Testis (tissue), 3 donors: ENCODE data around the gene NEK11. TPM values are rescaled to one million over a fixed set of nuclear protein-coding genes. Genes with fewer than 3 reads are reported as not detected.

Source experiments
- DNase-seq: peaks from one replicate; pipeline ENCODE4 v3.0.0-alpha.2; 2019
- H3K27ac ChIP-seq, 2 donors: fragments of 200-600 bp; sonication (generic); one replicate each; pipeline ENCODE4 v1.5.1; 2019
- H3K27me3 ChIP-seq: fragments of 200-600 bp; sonication (generic); one replicate; pipeline ENCODE4 v1.5.1; 2019
- H3K36me3 ChIP-seq: fragments of 200-600 bp; sonication (generic); one replicate; pipeline ENCODE4 v1.5.1; 2017; ENCODE audit warnings: low read depth; ENCODE audit errors: missing control alignments
- H3K4me1 ChIP-seq: fragments of 200-600 bp; sonication (generic); one replicate; pipeline ENCODE4 v1.5.1; 2019
- H3K4me3 ChIP-seq, 2 donors: fragments of 200-600 bp; sonication (generic); one replicate each; pipeline ENCODE4 v1.5.1; 2017 to 2019
- H3K9me3 ChIP-seq: fragments of 200-600 bp; sonication (generic); one replicate; pipeline ENCODE4 v1.5.1; 2017
- POLR2A ChIP-seq: fragments of 450-650 bp; IDR thresholded peaks from one replicate; pipeline ENCODE4 v1.6.1; 2017; ENCODE audit warnings: antibody characterized with exemption, mild to moderate bottlenecking, moderate library complexity
- WGBS, 2 donors: methylation state at CpG; one replicate each; pipeline ENCODE4 v1.1.5; 2018; 5-methylcytosine and 5-hydroxymethylcytosine counted together
- intact Hi-C: fragments of 100-400 bp; cut with DNase I; formaldehyde crosslinking; loops from one replicate; pipeline ENCODE4 v1.15.1; 2023; ENCODE audit warnings: low total_unique reads
- polyA plus RNA-seq: library from polyadenylated mRNA; stranded (reverse); fragments of 350-450 nt; fragmentation: Illumina TruSeq; extraction: RNeasy Lipid Tissue Mini Kit (QIAGEN cat#74804); gene quantifications from one replicate; pipeline ENCODE4 v1.2.3, GENCODE V29; 2014; ENCODE audit warnings: low read depth, low replicate concordance; ENCODE audit not compliant: insufficient read depth
- total RNA-seq, 2 donors: library from RNA; depleted of rRNA; stranded (reverse); fragments of >200 nt; gene quantifications; one replicate each; pipeline ENCODE4 v1.2.3, GENCODE V29; 2016
- TF ChIP-seq, protein P1 (sequence below), 3 experiments: fragments of 450-650 bp in 2 of 3; fragments of 200-600 bp in 1 of 3; sonication (generic) in 1 of 3; IDR thresholded peaks; one replicate each; pipeline ENCODE4 v1.5.1; 2016 to 2019; ENCODE audit warnings: antibody characterized with exemption in 3 of 3, mild to moderate bottlenecking in 2 of 3, moderate library complexity in 1 of 3

The NEK11 gene
- total and polyA plus RNA-seq, 3 donors from 2014 or later, result 22.4 to 40.9 (median 35.9) TPM

DNA sequence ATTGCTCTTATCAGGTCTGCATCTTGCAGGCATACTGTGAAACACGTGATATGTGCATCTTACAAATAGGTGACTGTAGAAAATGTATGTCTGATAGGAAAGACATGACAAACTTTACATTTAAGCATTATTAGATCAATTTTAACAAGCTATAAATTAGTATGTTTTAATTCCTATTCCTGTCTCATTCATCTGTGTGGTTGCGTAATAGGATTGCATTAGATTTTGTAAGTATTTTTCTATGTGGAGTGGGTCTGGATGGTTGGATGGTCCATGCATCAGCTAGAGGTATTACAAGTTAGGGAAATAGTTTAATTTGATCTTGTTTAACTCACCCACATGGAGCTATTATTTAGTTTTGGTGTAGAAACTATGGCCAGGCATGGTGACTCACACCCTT is 18.9 kb upstream of the NEK11 start:
- intact Hi-C loops, result no loop called here
- 95 to 98% methylated on average over 2 of the region's 2 CpGs for WGBS, 2 donors
- Histone ChIP-seq H3K9me3 (no peaks in the 10 kb centered on the region), H3K27me3 (no peaks in the 10 kb centered on the region), H3K4me3 (no peak overlapping the region), H3K27ac (no peak overlapping the region), H3K4me1 (no peaks in the 10 kb centered on the region), H3K36me3 (no peaks in the 10 kb centered on the region)
- TF ChIP-seq, protein P1, sequence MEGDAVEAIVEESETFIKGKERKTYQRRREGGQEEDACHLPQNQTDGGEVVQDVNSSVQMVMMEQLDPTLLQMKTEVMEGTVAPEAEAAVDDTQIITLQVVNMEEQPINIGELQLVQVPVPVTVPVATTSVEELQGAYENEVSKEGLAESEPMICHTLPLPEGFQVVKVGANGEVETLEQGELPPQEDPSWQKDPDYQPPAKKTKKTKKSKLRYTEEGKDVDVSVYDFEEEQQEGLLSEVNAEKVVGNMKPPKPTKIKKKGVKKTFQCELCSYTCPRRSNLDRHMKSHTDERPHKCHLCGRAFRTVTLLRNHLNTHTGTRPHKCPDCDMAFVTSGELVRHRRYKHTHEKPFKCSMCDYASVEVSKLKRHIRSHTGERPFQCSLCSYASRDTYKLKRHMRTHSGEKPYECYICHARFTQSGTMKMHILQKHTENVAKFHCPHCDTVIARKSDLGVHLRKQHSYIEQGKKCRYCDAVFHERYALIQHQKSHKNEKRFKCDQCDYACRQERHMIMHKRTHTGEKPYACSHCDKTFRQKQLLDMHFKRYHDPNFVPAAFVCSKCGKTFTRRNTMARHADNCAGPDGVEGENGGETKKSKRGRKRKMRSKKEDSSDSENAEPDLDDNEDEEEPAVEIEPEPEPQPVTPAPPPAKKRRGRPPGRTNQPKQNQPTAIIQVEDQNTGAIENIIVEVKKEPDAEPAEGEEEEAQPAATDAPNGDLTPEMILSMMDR (IDR thresholded peaks at IDR 0.05), result no peak
- TF ChIP-seq POLR2A, result no peak
- DNase-seq, result no peak

DNA sequence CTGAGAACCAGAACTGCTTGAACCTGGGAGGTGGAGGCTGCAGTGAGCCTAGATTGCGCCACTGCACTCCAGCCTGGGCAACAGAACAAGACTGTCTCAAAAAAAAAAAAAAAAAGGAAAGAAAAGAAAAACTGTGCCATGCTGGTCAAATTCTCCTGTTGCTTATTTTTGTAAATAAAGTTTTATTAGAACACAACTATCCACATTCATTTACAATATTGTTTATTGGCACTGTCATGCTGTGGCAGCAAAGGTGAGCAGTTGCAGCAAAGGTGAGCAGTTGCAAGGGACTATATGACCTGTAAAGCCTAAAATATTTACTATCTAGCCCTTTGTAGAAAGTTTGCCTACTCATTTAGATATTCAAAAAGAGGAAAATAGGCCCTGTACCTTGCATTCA is 18.4 kb upstream of the NEK11 start:
- Histone ChIP-seq H3K4me1 (no peaks in the 10 kb centered on the region), H3K4me3 (no peak overlapping the region), H3K27me3 (no peaks in the 10 kb centered on the region), H3K36me3 (no peaks in the 10 kb centered on the region), H3K9me3 (no peaks in the 10 kb centered on the region), H3K27ac (no peak overlapping the region)
- 100% methylated on average over 1 of the region's 1 CpG for WGBS, 2 donors
- intact Hi-C loops, result no loop called here
- no peak for DNase-seq
- no peak for TF ChIP-seq POLR2A
- TF ChIP-seq, protein P1 (IDR thresholded peaks at IDR 0.05), result no peak

DNA sequence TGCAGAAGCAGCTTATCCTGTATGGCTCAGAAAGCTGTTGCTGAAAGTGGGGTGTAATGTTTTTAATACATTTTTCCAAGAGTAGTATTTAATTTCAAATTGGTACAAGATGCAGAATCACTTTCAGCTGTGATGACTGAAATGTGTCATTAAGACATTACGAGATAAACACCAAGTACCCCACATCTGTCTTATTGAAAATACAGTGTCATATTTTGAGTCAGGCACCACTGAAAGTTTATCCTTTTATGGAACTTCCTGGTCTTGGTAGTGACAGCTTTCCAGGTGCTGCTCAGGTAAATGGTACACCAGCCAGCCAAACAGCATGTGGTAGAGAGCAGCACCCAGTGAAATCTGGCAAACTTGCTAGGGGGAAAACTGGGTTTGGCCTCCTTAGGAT is 17.0 kb upstream of the NEK11 start:
- intact Hi-C loops, result no loop called here
- Histone ChIP-seq H3K9me3 (no peaks in the 10 kb centered on the region), H3K27me3 (no peaks in the 10 kb centered on the region), H3K27ac (no peak overlapping the region), H3K4me1 (no peaks in the 10 kb centered on the region), H3K36me3 (no peaks in the 10 kb centered on the region), H3K4me3 (no peak overlapping the region)
- WGBS, 2 donors, result 88 to 100% methylated on average over 1 of the region's 1 CpG
- TF ChIP-seq POLR2A, result no peak
- TF ChIP-seq, protein P1 (IDR thresholded peaks at IDR 0.05), result no peak
- no peak for DNase-seq

DNA sequence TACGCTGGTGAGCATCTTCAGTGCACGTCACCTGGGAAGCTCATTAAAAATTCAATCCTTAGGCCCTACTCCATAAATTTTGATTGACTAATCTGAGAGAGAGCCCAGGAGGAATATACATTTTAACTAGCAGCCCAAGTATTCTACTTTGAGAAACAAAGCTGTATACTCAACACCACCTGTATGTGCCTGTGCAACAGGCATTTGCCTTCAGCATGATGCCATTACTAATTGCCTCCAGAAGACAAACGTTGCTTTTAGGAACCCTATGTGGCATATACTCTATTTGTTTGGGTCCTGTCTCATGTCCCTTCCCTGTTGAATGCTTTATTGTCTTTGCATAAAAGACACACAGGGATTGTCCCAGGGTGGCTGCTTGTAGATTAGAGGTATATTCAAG is 7.7 kb upstream of the NEK11 start:
- no peaks in the 10 kb centered on the region for H3K27me3 ChIP-seq
- no peak overlapping the region for H3K4me3 ChIP-seq
- no peak for DNase-seq
- TF ChIP-seq POLR2A, result no peak
- TF ChIP-seq, protein P1 (IDR thresholded peaks at IDR 0.05), result no peak
- no peaks in the 10 kb centered on the region for H3K4me1 ChIP-seq
- H3K36me3 ChIP-seq, result no peaks in the 10 kb centered on the region
- H3K9me3 ChIP-seq, result no peaks in the 10 kb centered on the region
- intact Hi-C loops, result no loop called here
- no peak overlapping the region for H3K27ac ChIP-seq
- 79 to 80% methylated on average over 3 of the region's 3 CpGs for WGBS, 2 donors

DNA sequence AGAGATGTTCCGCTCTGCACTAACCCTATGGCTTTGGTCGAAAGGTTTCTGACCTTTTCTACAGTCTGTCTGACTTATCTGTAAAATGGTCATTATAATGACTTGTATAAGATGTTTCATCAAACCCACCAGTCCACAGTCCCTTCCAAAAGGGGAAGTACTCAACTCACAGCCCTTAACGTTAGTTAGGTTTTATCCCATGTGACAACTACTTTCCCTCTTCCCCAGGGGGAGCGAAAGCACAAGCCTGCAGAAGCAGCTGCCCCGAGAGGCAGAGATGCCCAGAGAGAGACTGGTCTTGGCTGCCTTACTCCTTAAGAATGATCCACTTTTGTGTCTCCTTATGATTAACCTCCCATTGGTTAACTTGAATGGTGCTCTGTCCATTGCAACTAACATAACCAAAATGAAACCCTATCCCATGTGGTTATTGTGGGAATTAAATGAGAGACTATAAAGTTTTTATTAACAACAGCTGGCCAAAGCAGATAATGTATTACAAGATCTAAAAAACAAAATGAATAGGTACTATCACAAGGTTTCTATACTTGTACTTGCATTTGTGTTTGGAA is 6.5 kb upstream of the NEK11 start:
- no peaks in the 10 kb centered on the region for H3K27me3 ChIP-seq
- no peaks in the 10 kb centered on the region for H3K4me1 ChIP-seq
- no peak for TF ChIP-seq POLR2A
- TF ChIP-seq, protein P1 (IDR thresholded peaks at IDR 0.05), result no peak
- no peaks in the 10 kb centered on the region for H3K9me3 ChIP-seq
- DNase-seq, result no peak
- intact Hi-C loops, result no loop called here
- no peak overlapping the region for H3K4me3 ChIP-seq
- no peaks in the 10 kb centered on the region for H3K36me3 ChIP-seq
- no peak overlapping the region for H3K27ac ChIP-seq
- 73 to 78% methylated on average over 5 of the region's 5 CpGs for WGBS, 2 donors
